NCI-H2107 (cell line): ENCODE data around the gene C1QA.
"Not testable (repeated sequence)": the region's sequence is repeated elsewhere in the genome, so short reads cannot be mapped to it uniquely, and the experiment has no call there.

Experiments
- DNase-seq: peaks from one replicate; lab custom pipeline; 2025; lab: John Stamatoyannopoulos, UW

Gene C1QA

DNA sequence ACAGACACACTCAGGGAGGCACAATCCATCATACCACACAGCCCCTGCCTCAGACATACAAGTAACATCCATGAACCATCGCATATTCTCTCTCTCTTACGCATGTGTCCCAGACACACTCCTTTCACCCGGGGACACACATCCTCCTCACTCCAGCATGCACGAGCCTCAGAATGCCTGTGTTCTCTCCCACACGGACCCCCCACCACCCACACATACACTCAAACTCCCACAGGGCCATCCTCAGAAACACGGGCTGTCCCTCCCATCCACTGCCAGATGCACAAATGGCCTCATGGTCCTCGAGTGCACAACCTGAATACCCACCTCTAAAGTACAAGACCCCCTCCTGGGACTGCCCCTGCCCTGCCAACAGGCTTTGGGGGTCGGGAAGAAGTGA lies 4.8 kb downstream of the C1QA start:
- DNase-seq: no peak

DNA sequence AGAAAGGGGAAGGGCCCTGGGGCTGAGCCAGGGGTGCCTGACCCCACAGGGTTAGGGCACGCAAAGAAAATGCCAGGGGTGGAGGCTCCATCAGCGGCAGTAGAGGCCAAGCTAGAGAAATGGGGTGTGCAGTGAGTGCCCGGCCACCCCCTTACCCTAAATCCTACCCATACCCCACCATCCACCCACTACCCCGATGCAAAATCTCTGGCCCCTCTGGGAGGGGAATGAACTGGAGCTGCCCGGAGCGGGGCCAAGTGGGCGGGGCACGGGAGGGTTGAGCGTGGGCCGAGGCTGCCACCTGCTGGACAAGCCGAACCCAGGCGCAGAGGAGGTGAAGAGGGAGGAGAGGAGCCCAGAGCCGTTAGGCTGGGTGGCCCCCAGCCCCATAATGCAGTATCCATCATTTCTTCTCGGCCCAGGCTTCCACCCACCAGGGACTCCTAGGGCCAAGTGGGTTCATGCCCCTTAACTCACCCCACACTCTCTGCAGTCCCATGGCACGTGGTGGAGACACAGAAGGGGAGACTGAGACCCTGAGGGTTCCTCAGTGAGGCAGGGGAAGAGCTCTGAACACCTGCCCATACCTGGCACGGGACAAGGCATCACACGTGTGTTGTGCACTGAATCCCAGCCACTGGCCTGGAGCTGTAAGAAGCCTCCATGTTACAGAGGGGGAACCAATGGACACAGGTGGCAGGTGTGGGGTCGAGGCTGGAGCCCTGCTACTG lies 5.6 kb downstream of the C1QA start:
- peak; percentile 74 for DNase-seq

GRCh38 chr1:22643381-22643780 lies 7.0 kb downstream of the C1QA start, which contains the start of gene C1QC:
Gene C1QC, plus strand, starts transcription at chr1:22643633. Its CDS starts 391 bp downstream, at chr1:22644024.
- DNase-seq: no peak

- DNase-seq: no peak
Measured at GRCh38 chr1:22643928-22644327, 7.5 kb downstream of the C1QA start.

GRCh38 chr1:22645931-22646330 lies 9.5 kb downstream of the C1QA start:
- DNase-seq: no peak

DNA sequence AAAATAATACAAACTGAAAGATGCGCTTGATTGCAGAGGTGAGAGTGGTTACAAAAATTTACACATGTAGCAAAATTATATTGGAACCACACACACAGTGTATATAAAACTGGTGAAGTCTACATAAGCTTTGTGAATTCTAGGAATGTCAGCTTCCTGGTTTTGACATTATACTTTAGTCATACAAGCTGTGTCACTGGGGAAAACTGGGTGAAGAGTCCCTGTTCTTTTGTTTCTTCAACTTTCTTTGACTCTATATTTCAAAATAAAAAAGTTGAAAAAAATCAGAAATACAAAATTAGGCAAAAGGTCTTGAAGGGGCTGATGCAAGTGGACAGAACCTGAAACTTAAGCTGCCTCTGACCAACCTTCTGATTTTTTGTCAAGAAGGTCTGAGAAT lies 10.0 kb downstream of the C1QA start:
- no peak for DNase-seq

DNA sequence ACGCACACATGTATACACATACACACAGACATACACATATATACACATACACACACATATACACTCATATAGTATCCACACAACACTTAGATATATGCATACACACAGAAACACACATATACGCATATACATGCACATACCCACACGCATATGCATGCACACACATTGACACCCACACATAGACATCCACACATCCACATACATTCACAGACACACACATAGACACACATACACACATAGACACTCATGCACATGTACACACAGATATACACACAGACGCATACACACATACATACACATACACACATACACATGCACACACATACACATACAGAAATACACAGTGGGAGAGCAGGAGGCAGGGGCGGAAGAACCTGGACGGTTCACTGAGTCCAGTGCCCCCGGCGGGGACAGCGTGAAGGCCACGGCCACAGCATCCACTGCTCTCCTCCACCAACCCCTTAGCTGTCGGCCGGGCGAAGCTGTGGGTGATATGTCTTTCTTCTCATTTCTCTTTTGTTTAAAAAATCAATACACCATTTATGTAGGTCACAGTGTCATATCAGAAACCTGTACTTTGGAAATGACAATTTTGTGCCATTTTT lies 13.8 kb downstream of the C1QA start:
- no peak for DNase-seq

DNA sequence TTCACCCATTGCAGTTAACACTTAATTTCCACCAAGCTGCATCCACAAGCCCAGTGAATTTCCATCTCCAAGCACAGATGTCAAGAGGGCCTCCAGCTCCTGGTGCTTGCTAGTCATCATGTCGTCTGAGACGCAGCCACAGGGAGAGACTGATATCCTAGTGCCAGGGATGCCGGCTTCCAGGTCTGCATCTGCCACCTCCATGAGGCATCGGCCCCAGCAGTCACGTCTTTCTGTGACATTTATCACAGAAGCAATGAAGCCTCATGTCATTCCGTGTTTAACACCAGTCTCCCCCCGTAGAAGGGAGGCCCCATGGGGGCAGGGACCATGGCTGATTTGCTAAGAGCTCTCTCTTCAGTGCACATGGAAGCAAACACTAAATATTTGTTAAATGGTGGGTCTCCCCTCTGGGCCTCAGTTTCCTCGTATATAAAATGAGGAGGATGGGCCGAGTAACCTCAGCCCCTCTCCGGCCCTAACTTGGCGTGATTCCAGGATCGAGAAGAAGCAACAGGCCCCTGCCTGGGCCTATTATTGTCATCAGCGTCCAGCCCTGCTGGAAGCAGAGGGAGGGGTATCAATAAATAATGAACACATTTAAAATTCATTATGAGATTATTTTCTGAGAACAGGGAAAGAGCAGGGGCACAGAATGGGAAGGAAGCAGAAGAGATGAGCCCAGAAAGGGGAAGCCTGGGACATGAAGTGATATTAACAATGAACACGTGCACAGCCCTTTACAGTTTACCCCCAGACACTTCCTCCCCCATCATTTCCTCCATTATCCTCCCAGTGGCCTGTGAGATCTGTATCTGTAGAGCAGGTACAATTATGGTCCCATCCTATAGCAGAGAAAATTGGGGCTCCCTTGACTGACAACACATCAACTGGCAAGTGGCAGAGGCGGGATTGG lies 15.8 kb downstream of the C1QA start:
- no peak for DNase-seq

DNA sequence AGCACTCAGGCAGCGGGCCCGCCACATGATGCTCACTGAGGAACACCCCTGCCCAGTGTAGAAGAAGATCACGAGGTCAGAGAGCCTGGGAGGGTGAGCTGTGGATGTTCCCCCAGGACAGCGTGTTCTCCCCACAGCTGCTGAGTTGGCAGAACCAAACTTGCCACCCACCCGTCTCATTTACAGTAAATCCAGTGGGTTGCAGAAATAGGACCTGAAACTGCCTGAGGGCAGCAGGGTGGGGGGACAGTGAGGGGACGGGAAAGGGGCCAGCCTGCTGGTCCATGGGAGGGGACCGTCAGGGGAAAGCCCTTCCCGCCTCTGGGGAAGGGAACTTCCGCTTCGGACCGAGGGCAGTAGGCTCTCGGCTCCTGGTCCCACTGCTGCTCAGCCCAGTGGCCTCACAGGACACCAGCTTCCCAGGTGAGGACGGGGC lies 16.5 kb downstream of the C1QA start, which contains the start of gene C1QB:
C1QB (plus strand) TSS at position 356 of the 436 bp plus-strand sequence. CDS start 6,227 bp downstream, outside the sequence.
- no peak for DNase-seq

GRCh38 chr1:22654692-22655091 lies 18.3 kb downstream of the C1QA start:
- no peak for DNase-seq

DNA sequence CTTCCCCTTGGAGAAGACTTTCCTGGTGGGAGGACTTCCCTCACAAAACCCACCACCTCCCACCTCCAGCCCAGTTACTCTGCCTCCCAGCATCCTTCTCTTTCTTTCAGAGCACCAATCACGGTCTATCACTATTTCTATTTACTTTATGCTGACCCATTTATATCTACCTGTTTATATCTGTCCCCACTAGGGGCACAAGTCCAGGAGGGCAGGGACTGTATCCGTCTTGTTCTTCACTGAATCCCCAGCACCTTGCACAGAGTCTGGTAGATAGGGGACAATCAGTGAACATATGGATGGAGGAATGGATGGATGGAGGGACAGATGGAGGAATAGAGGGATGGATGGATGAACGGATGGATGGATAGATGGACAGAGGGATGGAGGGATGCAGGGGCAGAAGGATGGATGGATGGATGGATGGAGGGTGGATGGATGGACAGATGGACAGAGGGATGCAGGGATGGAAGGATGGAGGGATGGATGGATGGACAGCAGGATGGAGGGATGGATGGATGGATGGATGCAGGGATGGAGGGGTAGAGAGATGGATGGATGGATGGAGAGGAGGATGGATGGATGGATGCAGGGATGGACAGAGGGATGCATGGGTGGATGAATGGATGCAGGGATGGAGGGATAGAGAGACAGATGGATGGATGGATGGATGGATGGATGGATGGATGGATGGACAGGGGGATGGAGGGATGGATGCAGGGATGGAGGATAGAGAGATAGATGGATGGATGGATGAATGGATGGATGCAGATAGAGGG lies 22.1 kb downstream of the C1QA start:
- no peak for DNase-seq

GRCh38 chr1:22660716-22661241 lies 24.4 kb downstream of the C1QA start:
- no peak for DNase-seq

DNA sequence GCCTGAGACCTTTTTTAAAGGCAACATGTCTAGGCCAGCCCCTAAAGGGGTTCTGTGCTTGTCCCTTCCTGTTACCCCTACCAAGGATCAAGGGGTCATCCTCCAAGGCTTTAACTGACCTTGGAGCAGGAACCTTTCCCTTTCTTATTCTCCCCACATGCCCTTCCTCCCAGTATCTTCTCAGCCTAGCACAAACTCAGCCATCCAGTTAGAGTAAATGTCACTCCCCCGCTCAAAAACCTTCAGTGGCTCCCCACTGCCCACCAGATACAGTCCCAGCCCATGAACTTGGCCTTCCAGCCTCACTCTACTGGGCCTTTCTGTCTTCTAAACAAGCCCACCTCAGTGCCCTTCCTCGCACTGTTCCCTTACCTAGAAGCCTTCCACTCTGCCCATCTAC lies 25.5 kb downstream of the C1QA start:
- DNase-seq: no peak

- no peak for DNase-seq
Measured at GRCh38 chr1:22662318-22662717, 25.9 kb downstream of the C1QA start.

- DNase-seq: no peak
Measured at GRCh38 chr1:22662986-22663408, 26.6 kb downstream of the C1QA start.

DNA sequence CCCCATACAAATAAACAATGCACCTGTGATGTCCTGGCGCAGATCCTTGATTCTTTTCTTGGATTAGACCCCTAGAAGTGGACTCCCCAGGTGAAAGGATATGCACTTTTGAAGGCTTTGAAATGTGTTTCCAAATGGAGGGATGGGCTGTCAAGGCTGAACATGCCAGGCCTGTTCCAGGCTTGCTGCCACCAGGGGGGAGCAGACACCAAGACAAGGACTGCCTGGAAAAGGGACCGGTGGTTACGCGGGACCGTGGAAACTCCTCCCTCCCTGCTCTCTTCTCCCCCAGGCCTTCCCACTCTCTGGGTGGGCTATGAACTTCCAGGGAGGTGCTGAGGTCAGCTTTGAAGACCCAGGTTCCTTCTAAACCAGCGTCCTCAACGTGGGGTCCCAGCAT lies 29.3 kb downstream of the C1QA start:
- DNase-seq: no peak

DNA sequence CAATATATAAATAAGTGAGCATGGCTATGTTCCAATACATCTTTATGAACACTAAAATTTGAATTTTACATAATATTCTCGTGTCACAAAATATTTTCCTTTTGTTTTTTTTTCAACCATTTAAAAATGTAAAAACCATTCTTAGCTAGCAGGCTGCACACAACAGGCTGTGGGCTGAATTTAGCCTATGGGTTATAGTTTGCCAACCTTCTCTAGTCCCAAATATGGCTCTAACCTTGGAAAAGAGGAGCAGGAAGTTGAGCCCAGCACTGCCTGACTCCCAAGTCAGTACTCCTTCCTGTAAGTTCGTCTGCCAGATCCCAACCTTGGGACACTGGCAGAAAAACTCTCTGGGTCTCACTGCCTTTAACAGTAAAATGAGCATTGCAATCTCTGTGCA lies 30.0 kb downstream of the C1QA start:
- no peak for DNase-seq

DNA sequence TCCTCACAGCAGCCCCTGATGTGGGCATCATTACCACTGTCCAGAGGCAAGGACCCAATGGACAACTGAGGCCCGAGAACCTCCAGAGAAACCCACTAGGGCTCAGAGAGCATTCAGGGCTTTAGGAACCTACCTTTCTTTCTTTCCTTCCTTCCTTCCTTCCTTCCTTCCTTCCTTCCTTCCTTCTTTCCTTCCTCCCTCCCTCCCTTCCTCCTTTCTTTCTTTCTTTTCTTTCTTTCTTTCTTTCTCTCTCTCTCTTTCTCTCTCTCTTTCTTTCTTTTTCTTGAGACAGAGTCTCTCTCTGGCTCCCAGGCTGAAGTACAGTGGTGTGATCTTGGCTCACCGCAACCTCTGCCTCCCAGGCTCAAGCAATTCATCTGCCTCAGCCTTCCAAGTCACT lies 32.4 kb downstream of the C1QA start:
- DNase-seq: not testable (repeated sequence)

- no peak for DNase-seq
Measured at GRCh38 chr1:22670352-22670975, 34.0 kb downstream of the C1QA start.

DNA sequence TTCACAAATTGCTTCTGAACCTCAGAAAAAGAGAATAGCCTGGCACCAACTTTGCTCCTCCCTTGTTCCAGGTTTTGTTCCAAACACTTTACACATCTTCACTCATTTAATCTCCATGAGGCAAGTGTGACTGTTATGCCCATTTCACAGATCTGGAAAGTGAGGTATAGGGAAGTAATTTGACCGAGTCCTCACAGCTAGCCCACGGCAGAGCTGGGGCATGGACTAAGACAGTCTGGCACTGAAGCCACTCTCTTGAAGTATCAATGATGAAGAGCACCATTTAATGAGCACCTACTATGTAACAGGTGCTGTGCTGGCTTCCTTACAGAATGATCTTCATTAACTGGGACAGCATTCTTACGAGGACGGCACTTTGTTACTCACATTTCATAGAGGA lies 35.6 kb downstream of the C1QA start:
- DNase-seq: no peak
